Measurements from ENCODE around the gene GJA3. TPM values are rescaled to one million over a fixed set of nuclear protein-coding genes. Genes with fewer than 3 reads are reported as not detected.

Gene GJA3
- total RNA-seq, 1 donor from 2014 or later: 17.6 TPM

GRCh38 chr13:20116213-20116612 is 44.6 kb downstream of the GJA3 start:
- peaks cover 6% of the 10 kb centered on the region for H3K27me3 ChIP-seq (ENCODE audit: low read depth)
- H3K4me1 ChIP-seq: peaks cover 11% of the 10 kb centered on the region
- H3K36me3 ChIP-seq: no peaks in the 10 kb centered on the region
- TF ChIP-seq CTCF (IDR thresholded peaks at IDR 0.05; ENCODE audit: borderline replicate concordance): no peak
- H3K9me3 ChIP-seq (replicated peaks): no peaks in the 10 kb centered on the region
- intact Hi-C loops (cut with micrococcal nuclease): no loop called here
- H3K4me3 ChIP-seq: no peak overlapping the region
- no peak overlapping the region for H3K27ac ChIP-seq (replicated peaks)
- no peak for DNase-seq

DNA sequence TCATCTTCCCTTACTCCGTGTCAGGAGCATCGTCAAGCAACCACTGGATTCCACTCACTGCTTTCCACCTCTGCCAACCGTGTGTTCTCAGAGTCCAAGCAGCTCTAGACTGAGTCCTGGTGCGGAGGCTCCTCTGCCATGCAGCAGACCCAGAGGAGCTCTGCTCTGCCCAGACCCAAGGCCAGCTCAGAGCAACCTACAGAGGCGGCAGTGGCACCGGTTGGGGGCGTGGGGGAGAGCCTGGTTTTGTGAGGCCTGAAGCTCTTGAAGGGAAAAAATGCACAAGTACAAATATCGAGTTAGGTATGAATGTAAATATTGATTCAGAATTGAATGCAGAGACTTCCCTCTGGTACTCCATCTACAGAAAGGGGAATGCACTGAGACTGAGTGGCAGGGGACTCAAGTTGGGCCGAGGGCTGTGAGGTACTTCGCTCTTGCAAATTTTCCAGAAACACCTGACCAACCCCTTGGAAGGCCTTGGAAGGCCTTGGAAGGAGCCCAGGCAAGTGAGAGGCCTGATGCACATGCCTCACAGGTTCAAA is 46.7 kb downstream of the GJA3 start:
- no peaks in the 10 kb centered on the region for H3K9me3 ChIP-seq (replicated peaks)
- no peak overlapping the region for H3K4me3 ChIP-seq
- no peaks in the 10 kb centered on the region for H3K36me3 ChIP-seq
- intact Hi-C loops (cut with micrococcal nuclease): no loop called here
- peaks cover 6% of the 10 kb centered on the region for H3K27me3 ChIP-seq (ENCODE audit: low read depth)
- H3K27ac ChIP-seq (replicated peaks): no peak overlapping the region
- DNase-seq: no peak
- H3K4me1 ChIP-seq: peaks cover 10% of the 10 kb centered on the region
- no peak for TF ChIP-seq CTCF (IDR thresholded peaks at IDR 0.05; ENCODE audit: borderline replicate concordance)

GRCh38 chr13:20109037-20109436 is 51.8 kb downstream of the GJA3 start:
- no peaks in the 10 kb centered on the region for H3K9me3 ChIP-seq (replicated peaks)
- H3K4me3 ChIP-seq: no peak overlapping the region
- H3K27me3 ChIP-seq (ENCODE audit: low read depth): peaks cover 14% of the 10 kb centered on the region
- DNase-seq: no peak
- TF ChIP-seq CTCF (IDR thresholded peaks at IDR 0.05; ENCODE audit: borderline replicate concordance): no peak
- intact Hi-C loops (cut with micrococcal nuclease): no loop called here
- H3K4me1 ChIP-seq: no peaks in the 10 kb centered on the region
- H3K27ac ChIP-seq (replicated peaks): no peak overlapping the region
- no peaks in the 10 kb centered on the region for H3K36me3 ChIP-seq

DNA sequence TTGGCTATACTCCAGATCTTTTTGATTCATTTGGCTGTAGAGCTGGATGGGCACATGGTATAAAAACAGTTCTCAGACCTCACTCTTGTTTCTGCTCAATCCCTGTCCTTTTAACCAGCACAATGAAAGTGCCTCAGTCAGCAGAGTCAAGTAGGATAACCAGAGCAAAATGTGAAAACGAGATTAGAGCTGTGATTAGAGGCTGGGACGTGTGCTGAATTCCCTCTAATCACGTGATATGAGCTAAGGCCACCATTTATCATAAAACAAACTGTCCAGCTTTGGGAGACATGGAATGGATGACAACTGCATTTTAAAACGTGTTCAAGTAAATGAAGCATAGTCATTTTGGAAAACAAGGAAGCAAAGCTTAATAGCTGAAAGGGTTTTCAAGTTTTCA is 54.1 kb downstream of the GJA3 start:
- Histone ChIP-seq H3K36me3 (no peaks in the 10 kb centered on the region), H3K4me1 (peaks cover 8% of the 10 kb centered on the region), H3K9me3 (replicated peaks) (no peaks in the 10 kb centered on the region), H3K27ac (replicated peaks) (no peak overlapping the region), H3K4me3 (no peak overlapping the region), H3K27me3 (ENCODE audit: low read depth) (peaks cover 31% of the 10 kb centered on the region)
- TF ChIP-seq CTCF (IDR thresholded peaks at IDR 0.05; ENCODE audit: borderline replicate concordance): no peak
- intact Hi-C loops (cut with micrococcal nuclease): no loop called here
- no peak for DNase-seq

GRCh38 chr13:20105161-20105689 is 55.6 kb downstream of the GJA3 start:
- Histone ChIP-seq H3K27me3 (ENCODE audit: low read depth) (peaks cover 42% of the 10 kb centered on the region), H3K36me3 (no peaks in the 10 kb centered on the region), H3K27ac (replicated peaks) (no peak overlapping the region), H3K9me3 (replicated peaks) (no peaks in the 10 kb centered on the region), H3K4me3 (no peak overlapping the region), H3K4me1 (peaks cover 11% of the 10 kb centered on the region)
- no peak for TF ChIP-seq CTCF (IDR thresholded peaks at IDR 0.05; ENCODE audit: borderline replicate concordance)
- intact Hi-C loops (cut with micrococcal nuclease): no loop called here
- DNase-seq: no peak
